Right lobe of liver (tissue), 6 donors: ENCODE measurements around the gene HABP4. TPM values are rescaled to one million over a fixed set of nuclear protein-coding genes. Genes with fewer than 3 reads are reported as not detected.

Experiments used
- ATAC-seq, 4 donors: fragments of 200-7000 bp; cut with Tn5 transposase; one replicate each; pipeline ENCODE4 v1.9.1; 2020; ENCODE audit warnings: mild to moderate bottlenecking in 4 of 4, moderate library complexity in 4 of 4
- DNase-seq, 3 donors: peaks; one replicate each; pipeline ENCODE4 v3.0.0-alpha.2; 2020
- H3K27ac ChIP-seq, 3 donors: fragments of 200-600 bp; one replicate each; pipeline ENCODE4 v1.8.0; 2022
- H3K27me3 ChIP-seq, 2 donors: fragments of 200-600 bp; one replicate each; pipeline ENCODE4 v1.8.0; 2022
- H3K36me3 ChIP-seq, 4 donors: fragments of 200-600 bp; sonication (generic) in 1 of 4; one replicate each; pipeline versions ENCODE4 v1.5.1 to v1.8.0; 2017 to 2022; ENCODE audit warnings: control low read depth in 1 of 4
- H3K4me1 ChIP-seq, 4 donors: fragments of 200-600 bp; sonication (generic) in 1 of 4; one replicate each; pipeline versions ENCODE4 v1.5.1 to v1.8.0; 2017 to 2022; ENCODE audit warnings: control low read depth in 1 of 4
- H3K4me3 ChIP-seq, 3 donors: fragments of 200-600 bp; one replicate each; pipeline ENCODE4 v1.8.0; 2022
- H3K9me3 ChIP-seq, 4 donors: fragments of 200-600 bp; sonication (generic) in 1 of 4; one replicate each; pipeline versions ENCODE4 v1.5.1 to v1.8.0; 2017 to 2022; ENCODE audit warnings: control low read depth in 1 of 4
- CTCF ChIP-seq, 4 donors: fragments of 200-600 bp in 3 of 4; fragments of 450-650 bp in 1 of 4; IDR thresholded peaks; one replicate each; pipeline versions ENCODE4 v1.5.1 to v1.8.0; 2016 to 2022; ENCODE audit warnings: antibody characterized with exemption in 4 of 4, mild to moderate bottlenecking in 2 of 4
- POLR2A ChIP-seq: fragments of 450-650 bp; IDR thresholded peaks from one replicate; pipeline ENCODE4 v1.6.1; 2017; ENCODE audit warnings: antibody characterized with exemption, mild to moderate bottlenecking
- WGBS: methylation state at CpG from one replicate; pipeline ENCODE4 v1.1.6; 2018; ENCODE audit warnings: low coverage, low lambda C conversion rate; ENCODE audit not compliant: insufficient coverage; ENCODE audit errors: missing lambda C conversion rate; 5-methylcytosine and 5-hydroxymethylcytosine counted together
- intact Hi-C, 2 donors: fragments of 100-400 bp; cut with DNase I; formaldehyde crosslinking; loops; one replicate each; pipeline versions ENCODE4 v1.11.2 to v1.14.1; 2022
- total RNA-seq, 6 experiments: library from RNA; depleted of rRNA in 2 of 6; stranded (reverse); fragments of >200 nt in 2 of 6; fragmentation: NEBNext Ultra II Directional in 3 of 6; extraction: Animal tissue kit (Norgen Biotek cat#: 25700) in 3 of 6; gene quantifications; one replicate each; pipeline versions ENCODE4 v1.1.0 to v1.2.4, GENCODE V29; 2016 to 2023
- donor health status: DM: no; HTN: yes; CAD: no.
- donor health status: DM: no; HTN: no; CAD: no.
- donor health status: DM: no; HTN: no; CAD: no.
- donor health status: DM: no; HTN: yes; CAD: no.
- donor health status: DM: no; HTN: yes; CAD: no.

Gene HABP4
- total RNA-seq, 6 experiments from 2014 or later = 1.4 to 6.2 (median 4.7) TPM

DNA sequence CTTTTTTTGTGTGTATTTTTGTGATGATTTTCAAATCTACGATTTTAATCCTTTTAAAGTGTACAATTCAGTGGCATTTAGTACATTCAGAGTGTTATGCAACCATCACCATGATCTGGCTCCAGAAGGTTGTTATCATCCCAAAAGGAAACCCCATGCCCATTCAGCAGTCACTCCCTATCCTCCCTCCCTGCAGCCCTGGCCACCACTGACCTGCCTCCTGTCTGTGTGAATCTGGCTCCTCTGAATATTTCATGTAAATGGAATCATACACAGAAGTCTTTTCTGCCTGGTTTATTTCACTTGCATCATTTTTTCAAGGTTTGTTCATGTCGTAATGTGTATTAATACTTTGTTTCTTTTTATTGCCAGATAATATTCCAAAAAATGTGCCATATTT, 32.5 kb downstream of the HABP4 start:
- H3K36me3 ChIP-seq = no peaks in the 10 kb centered on the region
- no peak for TF ChIP-seq POLR2A
- TF ChIP-seq CTCF (IDR thresholded peaks at IDR 0.05) = no peak
- WGBS = 100% methylated on average over 2 of the region's 2 CpGs
- DNase-seq (no peak), ATAC-seq (no peak)
- no peaks in the 10 kb centered on the region for H3K9me3 ChIP-seq
- intact Hi-C loops = no loop called here
- no peak overlapping the region for H3K4me3 ChIP-seq
- no peak overlapping the region for H3K27ac ChIP-seq
- H3K27me3 ChIP-seq = no peaks in the 10 kb centered on the region
- H3K4me1 ChIP-seq = peaks cover 0 to 13% (median 0%) of the 10 kb centered on the region in 4 donors

DNA sequence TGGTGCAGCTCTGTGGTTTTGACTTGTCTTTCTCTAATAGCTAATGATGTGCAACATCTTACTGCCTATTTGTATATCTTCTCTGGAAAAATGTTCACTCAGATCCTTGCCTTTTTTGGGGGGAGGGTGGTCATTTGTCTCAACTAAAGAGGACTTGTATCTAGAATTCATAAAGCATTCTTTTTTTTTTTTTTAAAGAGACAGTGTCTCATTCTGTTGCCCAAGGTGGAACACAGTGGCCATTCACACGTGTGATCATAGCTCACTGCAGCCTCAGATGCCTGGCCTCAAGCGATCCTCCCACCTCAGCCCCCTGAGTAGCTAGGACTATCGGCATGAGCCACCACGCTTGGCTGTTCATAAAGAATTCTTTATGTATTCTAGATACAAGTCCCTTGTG, 33.2 kb downstream of the HABP4 start:
- 75% methylated on average over 1 of the region's 4 CpGs for WGBS
- H3K36me3 ChIP-seq = no peaks in the 10 kb centered on the region
- TF ChIP-seq POLR2A (no peak), CTCF (IDR thresholded peaks at IDR 0.05) (no peak)
- H3K27ac ChIP-seq = no peak overlapping the region
- intact Hi-C loops = no loop called here
- H3K4me1 ChIP-seq = peaks cover 0 to 20% (median 2%) of the 10 kb centered on the region in 4 donors
- H3K27me3 ChIP-seq = no peaks in the 10 kb centered on the region
- H3K4me3 ChIP-seq = no peak overlapping the region
- DNase-seq (no peak), ATAC-seq (no peak)
- H3K9me3 ChIP-seq = no peaks in the 10 kb centered on the region

DNA sequence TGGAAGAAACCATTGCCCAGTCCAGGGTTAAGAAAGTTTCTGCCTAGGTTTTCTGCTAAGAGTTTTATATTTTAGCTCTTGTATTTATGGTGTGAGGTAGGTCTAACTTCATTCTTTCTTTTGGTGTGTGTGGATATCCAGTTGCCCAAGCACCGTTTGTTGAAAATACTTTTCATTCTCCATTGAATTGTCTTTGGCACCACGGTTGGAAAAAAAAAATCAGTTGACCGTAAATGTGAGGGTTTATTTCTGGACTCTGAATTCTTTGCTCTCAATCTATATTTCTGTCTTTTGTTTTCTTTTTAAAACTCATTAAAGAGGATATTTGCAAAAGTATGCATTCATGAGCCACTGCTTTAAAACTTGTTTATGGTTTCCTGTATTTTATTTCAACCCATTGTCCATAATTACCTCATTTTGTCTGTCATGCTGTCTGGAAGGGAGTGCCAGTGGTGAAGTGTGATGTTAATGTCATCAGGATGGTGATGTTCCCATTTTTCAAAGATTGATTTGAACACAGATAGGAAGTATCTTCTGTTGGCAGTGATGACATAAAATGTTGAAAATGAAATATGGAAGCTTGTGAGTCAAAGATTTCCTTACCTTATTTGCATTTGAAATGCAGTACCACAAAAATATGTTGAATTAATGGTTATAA, 33.9 kb downstream of the HABP4 start:
- intact Hi-C loops = no loop called here

DNA sequence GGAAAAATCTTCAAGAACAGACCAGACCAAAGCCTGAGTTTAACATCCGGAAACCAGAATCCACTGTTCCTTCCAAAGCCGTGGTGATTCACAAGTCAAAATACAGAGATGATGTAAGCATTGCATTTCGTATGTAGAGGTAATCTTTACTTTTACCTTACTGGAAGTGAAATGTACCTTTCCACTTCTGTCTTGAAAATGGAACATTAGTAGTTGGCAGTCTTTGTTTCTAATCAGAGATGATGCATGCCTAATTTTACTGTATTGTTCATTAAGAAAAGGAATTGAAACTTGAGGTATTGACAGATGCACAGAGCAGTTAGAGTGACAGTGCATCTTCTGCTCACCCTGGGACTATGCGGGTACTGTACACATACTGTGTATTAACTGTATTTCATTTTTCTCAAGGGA, 34.6 kb downstream of the HABP4 start:
- intact Hi-C loops = no loop called here
- WGBS = 76% methylated on average over 4 of the region's 4 CpGs

More for the DNA sequence above, 33.9 kb downstream of the HABP4 start:
- Histone ChIP-seq H3K27me3 (no peaks in the 10 kb centered on the region), H3K4me1 (peaks cover 0 to 27% (median 3%) of the 10 kb centered on the region in 4 donors), H3K4me3 (no peak overlapping the region), H3K27ac (no peak overlapping the region), H3K9me3 (no peaks in the 10 kb centered on the region), H3K36me3 (no peaks in the 10 kb centered on the region)
- TF ChIP-seq CTCF (IDR thresholded peaks at IDR 0.05) (no peak), POLR2A (no peak)
- DNase-seq (no peak), ATAC-seq (no peak)
- WGBS = 86% methylated on average over 3 of the region's 3 CpGs

More for the DNA sequence above, 34.6 kb downstream of the HABP4 start:
- Histone ChIP-seq H3K4me3 (no peak overlapping the region), H3K9me3 (no peaks in the 10 kb centered on the region), H3K27me3 (no peaks in the 10 kb centered on the region), H3K4me1 (peaks cover 0 to 33% (median 3%) of the 10 kb centered on the region in 4 donors), H3K27ac (no peak overlapping the region), H3K36me3 (no peaks in the 10 kb centered on the region)
- no peak for ATAC-seq
- TF ChIP-seq POLR2A = no peak
- no peak for TF ChIP-seq CTCF (IDR thresholded peaks at IDR 0.05)
- DNase-seq = no peak
